Naive thymus-derived CD8-positive, alpha-beta T cell (primary cell): ENCODE data around the gene ADGRV1. TPM values are rescaled to one million over a fixed set of nuclear protein-coding genes. Genes with fewer than 3 reads are reported as not detected.
"Not testable (repeated sequence)": the region's sequence is repeated elsewhere in the genome, so short reads cannot be mapped to it uniquely, and the experiment has no call there.

ENCODE experiments used
- ATAC-seq, 2 donors: fragments of 150-1000 bp; cut with Tn5 transposase in 1 of 2; sonication (Bioruptor Pico), chemical (Tn5 transposase) in 1 of 2; 1 replicate in 1 of 2; 2 replicates in 1 of 2; pipeline ENCODE4 v1.10.0; 2021; ENCODE audit warnings: mild to moderate bottlenecking in 2 of 2, moderate library complexity in 2 of 2
- POLR2A ChIA-PET: fragments of 350-600 bp; sonication (Branson Sonifier 250); formaldehyde crosslinking; loops from one replicate; lab custom pipeline; 2021; ENCODE audit warnings: antibody characterized with exemption; lab: Charles Lee
- DNase-seq, 10 donors: peaks; one replicate each; pipeline versions ENCODE4 v3.0.0 to v3.0.0-alpha.2; 2020 to 2022
- H3K27ac Mint-ChIP-seq, 10 donors: one replicate each; pipeline ENCODE4 v1.8.0; 2020 to 2022; ENCODE audit warnings: mild to moderate bottlenecking in 10 of 10, mixed read lengths in 10 of 10, moderate library complexity in 4 of 10, inconsistent platforms in 1 of 10
- H3K27me3 Mint-ChIP-seq, 5 donors: one replicate each; pipeline ENCODE4 v1.8.0; 2021 to 2022; ENCODE audit warnings: mixed read lengths in 5 of 5
- H3K36me3 Mint-ChIP-seq, 3 donors: one replicate each; pipeline ENCODE4 v1.8.0; 2020 to 2022; ENCODE audit warnings: mixed read lengths in 3 of 3, mild to moderate bottlenecking in 2 of 3, inconsistent platforms in 1 of 3
- H3K4me1 Mint-ChIP-seq, 4 donors: one replicate each; pipeline ENCODE4 v1.8.0; 2021 to 2022; ENCODE audit warnings: mixed read lengths in 4 of 4
- H3K4me3 Mint-ChIP-seq, 10 donors: one replicate each; pipeline ENCODE4 v1.8.0; 2020 to 2022; ENCODE audit warnings: mild to moderate bottlenecking in 10 of 10, mixed read lengths in 10 of 10, moderate library complexity in 6 of 10, inconsistent platforms in 1 of 10
- H3K9me3 Mint-ChIP-seq, 9 donors: one replicate each; pipeline ENCODE4 v1.8.0; 2020 to 2022; ENCODE audit warnings: mixed read lengths in 9 of 9, mild to moderate bottlenecking in 3 of 9, inconsistent platforms in 1 of 9, moderate library complexity in 1 of 9
- polyA plus RNA-seq, 3 donors: library from polyadenylated mRNA; unstranded; fragments of 300-500 nt; fragmentation: Illumina TruSeq; gene quantifications; one replicate each; pipeline ENCODE4 v1.2.3, GENCODE V29; 2021
- total RNA-seq, 8 experiments: library from RNA in 2 of 8; stranded (reverse) in 2 of 8; gene quantifications; one replicate each; pipeline ENCODE4 v1.2.3 and lab custom pipeline; 2021 to 2026

ADGRV1 gene
- total and polyA plus RNA-seq, 5 experiments from 2014 or later: 0.08 to 0.37 (median 0.13) TPM; not detected in 2

DNA sequence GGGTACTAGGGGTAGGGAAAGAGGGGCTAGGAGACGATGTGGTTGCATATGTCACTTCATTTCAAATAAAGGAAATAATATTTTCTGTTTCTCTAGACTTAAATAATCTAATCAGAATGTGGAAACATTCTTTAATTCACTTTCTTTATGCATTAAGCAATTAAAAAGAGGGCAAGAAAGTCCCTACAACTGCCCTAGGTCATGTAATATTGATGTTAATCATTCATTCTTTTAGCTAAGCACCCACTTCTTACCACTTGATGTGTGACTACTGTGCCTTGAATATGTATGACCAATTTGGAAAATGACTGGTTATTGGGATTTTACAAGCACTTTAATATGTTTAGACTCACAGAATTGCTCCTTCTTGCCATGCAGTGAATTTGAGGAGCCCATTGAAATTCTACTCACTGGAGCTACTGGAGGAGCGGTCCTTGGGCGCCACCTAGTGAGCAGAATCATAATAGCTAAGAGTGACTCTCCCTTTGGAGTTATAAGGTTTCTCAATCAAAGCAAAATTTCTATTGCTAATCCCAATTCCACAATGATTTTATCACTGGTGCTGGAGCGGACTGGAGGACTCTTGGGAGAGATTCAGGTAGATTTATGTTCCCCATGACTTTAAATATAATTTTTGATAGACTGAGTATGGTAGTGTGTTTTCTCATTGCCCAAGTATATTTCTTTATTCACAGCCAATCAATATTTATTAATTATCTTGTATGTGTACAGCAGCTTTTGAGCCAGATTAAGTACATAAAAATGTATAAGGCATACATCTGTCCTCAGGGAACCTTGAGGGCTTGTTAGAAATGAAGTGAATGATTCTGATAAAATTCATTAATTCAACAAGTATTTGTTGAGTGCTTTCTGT is 225.1 kb downstream of the ADGRV1 start:
- Mint-ChIP-seq H3K27ac (no peak overlapping the region), H3K9me3 (no peaks in the 10 kb centered on the region), H3K27me3 (peaks cover 7 to 17% (median 9%) of the 10 kb centered on the region in 5 donors), H3K4me3 (no peak overlapping the region), H3K36me3 (no peaks in the 10 kb centered on the region), H3K4me1 (no peaks in the 10 kb centered on the region)
- POLR2A ChIA-PET: interaction anchor here (0.6 kb wide), 1 partner anchor 179 kb away, joined by 4 read pairs; no protein-coding TSS in a partner anchor
- ATAC-seq: peak; percentile 69 to 70
- peak; percentile 17 to 75 (median 62) for DNase-seq

DNA sequence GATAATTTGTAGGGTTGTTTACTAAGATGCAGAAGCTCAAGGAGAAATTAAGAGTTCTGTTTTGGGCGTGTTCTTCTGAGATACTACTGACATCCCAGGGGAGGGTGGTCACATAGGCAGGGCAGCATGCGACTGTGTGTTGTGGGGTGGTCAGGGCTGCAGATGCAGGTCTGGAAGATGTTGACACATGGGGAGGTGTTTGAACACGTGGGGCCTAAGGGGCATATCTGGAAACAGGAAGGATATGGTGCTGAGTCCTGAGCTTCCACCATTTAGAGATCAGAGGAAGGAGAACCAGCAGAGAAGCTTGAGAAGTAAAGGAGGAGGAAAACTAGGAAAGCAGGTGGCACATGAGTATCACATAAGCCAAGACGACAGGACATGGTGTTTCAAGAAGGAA is 228.2 kb downstream of the ADGRV1 start:
- Mint-ChIP-seq H3K9me3 (no peaks in the 10 kb centered on the region), H3K27me3 (peaks cover 8 to 26% (median 9%) of the 10 kb centered on the region in 5 donors), H3K4me1 (no peaks in the 10 kb centered on the region), H3K27ac (peak overlapping the region in 1 of 10 donors; percentile 62), H3K4me3 (no peak overlapping the region), H3K36me3 (no peaks in the 10 kb centered on the region)
- no peak for ATAC-seq
- POLR2A ChIA-PET: no interaction called here
- DNase-seq: no peak

DNA sequence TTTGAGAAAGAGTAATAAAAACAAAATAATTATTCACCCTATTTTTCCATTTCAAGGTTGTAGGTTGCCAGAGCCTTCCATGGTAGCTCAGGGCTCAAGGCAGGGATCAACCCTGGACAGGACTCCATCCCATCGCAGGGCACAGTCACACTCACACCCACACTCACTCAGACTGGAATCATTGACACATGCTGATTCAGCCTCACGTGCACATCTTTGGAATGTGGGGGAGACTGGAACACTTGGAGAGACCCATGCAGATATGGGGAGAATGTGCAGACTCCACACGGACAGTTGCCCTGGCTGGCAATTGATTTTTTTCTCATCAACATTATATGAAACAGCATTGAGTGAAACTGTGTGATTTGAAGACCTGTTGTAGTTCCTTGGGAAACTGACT is 234.1 kb downstream of the ADGRV1 start:
- Mint-ChIP-seq H3K4me1 (no peaks in the 10 kb centered on the region), H3K9me3 (peaks cover 3 to 25% (median 18%) of the 10 kb centered on the region in 9 donors)

GRCh38 chr5:90793183-90793582 is 234.6 kb downstream of the ADGRV1 start:
- DNase-seq: no peak
- H3K27me3 Mint-ChIP-seq: peaks cover 2 to 31% (median 9%) of the 10 kb centered on the region in 5 donors
- no peak overlapping the region for H3K4me3 Mint-ChIP-seq

More for the DNA sequence above, 234.1 kb downstream of the ADGRV1 start:
- Mint-ChIP-seq H3K36me3 (peaks cover 2 to 22% (median 2%) of the 10 kb centered on the region in 3 donors), H3K27ac (no peak overlapping the region), H3K4me3 (no peak overlapping the region), H3K27me3 (peaks cover 2 to 27% (median 9%) of the 10 kb centered on the region in 5 donors)
- no peak for ATAC-seq
- DNase-seq: no peak
- POLR2A ChIA-PET: no interaction called here

GRCh38 chr5:90796919-90797318 is 238.3 kb downstream of the ADGRV1 start:
- ATAC-seq, DNase-seq, H3K4me3 Mint-ChIP-seq, H3K4me1 Mint-ChIP-seq, H3K27ac Mint-ChIP-seq, POLR2A ChIA-PET: not testable (repeated sequence)
- Mint-ChIP-seq H3K36me3 (peaks cover 2 to 29% (median 6%) of the 10 kb centered on the region in 3 donors), H3K27me3 (peaks cover 0 to 38% (median 8%) of the 10 kb centered on the region in 5 donors), H3K9me3 (peaks cover 4 to 46% (median 28%) of the 10 kb centered on the region in 9 donors)

More at GRCh38 chr5:90793183-90793582, 234.6 kb downstream of the ADGRV1 start:
- H3K4me1 Mint-ChIP-seq: no peaks in the 10 kb centered on the region
- H3K27ac Mint-ChIP-seq: no peak overlapping the region
- H3K36me3 Mint-ChIP-seq: peaks cover 2 to 23% (median 5%) of the 10 kb centered on the region in 3 donors
- ATAC-seq: no peak
- POLR2A ChIA-PET: no interaction called here
- H3K9me3 Mint-ChIP-seq: peaks cover 3 to 29% (median 21%) of the 10 kb centered on the region in 9 donors

DNA sequence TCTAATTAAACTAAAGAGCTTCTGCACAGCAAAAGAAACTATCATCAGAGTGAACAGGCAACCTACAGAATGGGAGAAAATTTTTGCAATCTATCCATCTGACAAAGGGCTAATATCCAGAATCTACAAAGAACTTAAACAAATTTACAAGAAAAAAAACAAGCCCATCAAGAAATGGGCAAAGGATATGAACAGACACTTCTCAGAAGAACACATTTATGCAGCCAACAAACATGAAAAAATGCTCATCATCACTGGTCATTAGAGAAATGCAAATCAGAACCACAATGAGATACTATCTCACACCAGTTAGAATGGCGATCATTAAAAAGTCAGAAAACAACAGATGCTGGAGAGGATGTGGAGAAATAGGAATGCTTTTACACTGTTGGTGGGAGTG is 241.5 kb downstream of the ADGRV1 start:
- Mint-ChIP-seq H3K9me3 (peaks cover 4 to 46% (median 28%) of the 10 kb centered on the region in 9 donors), H3K27me3 (peaks cover 0 to 29% (median 0%) of the 10 kb centered on the region in 5 donors), H3K36me3 (peaks cover 2 to 29% (median 6%) of the 10 kb centered on the region in 3 donors)
- H3K4me3 Mint-ChIP-seq, ATAC-seq, H3K27ac Mint-ChIP-seq, POLR2A ChIA-PET, DNase-seq, H3K4me1 Mint-ChIP-seq: not testable (repeated sequence)

DNA sequence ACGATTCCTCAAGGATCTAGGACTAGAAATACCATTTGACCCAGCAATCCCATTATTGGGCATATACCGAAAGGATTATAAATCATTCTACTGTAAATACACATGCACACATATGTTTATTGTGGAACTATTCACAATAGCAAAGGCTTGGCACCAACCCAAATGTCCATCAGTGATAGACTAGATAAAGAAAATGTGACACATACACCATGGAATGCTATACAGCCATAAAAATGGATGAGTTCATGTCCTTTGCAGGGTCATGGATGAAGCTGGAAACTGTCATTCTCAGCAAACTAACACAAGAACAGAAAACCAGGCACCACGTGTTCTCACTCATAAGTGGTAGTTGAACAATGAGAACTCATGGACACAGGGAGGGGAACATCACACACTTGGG is 241.9 kb downstream of the ADGRV1 start:
- ATAC-seq, H3K27ac Mint-ChIP-seq, H3K4me1 Mint-ChIP-seq, POLR2A ChIA-PET, H3K4me3 Mint-ChIP-seq, DNase-seq: not testable (repeated sequence)
- Mint-ChIP-seq H3K27me3 (peaks cover 0 to 28% (median 0%) of the 10 kb centered on the region in 5 donors), H3K36me3 (peaks cover 2 to 29% (median 6%) of the 10 kb centered on the region in 3 donors), H3K9me3 (peaks cover 4 to 46% (median 26%) of the 10 kb centered on the region in 9 donors)

DNA sequence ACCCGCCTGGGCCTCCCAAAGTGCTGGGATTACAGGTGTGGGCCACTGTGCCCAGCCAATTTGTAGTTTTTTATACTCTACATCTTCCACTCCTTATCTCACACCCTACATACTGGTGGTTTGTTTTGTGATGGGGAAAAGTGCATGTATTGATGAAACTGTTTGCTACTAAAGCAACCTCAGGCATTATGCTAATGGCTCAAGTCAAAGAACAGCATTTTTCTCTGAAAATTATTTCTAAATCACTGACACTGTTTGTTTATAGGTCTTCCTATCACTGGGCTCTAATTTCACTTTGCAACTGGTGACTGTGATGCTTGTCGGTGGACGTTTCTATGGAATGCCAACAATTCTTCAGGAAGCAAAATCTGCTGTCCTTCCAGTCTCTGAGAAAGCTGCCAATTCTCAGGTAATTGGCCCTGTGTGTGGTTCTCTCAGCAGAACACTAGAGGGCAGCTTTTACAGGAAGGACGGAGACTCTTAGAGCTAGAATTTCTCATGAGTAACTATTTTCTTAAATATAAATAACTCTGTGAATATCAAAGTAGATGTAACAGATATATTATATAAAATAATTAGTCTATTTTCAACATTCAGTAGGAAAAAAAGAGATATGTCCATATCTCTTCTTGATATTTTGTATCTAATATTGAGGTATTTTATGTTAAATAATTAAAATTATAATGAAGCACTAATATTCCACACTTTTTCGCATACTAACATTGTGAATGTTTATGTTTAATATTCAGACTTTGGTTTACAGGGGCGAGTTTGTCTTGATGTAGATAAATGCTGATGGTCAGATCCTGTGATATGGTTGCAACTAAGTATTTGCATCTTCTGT is 244.1 kb downstream of the ADGRV1 start:
- Mint-ChIP-seq H3K4me3 (no peak overlapping the region), H3K27ac (no peak overlapping the region), H3K4me1 (no peaks in the 10 kb centered on the region), H3K36me3 (peaks cover 0 to 7% (median 4%) of the 10 kb centered on the region in 3 donors), H3K27me3 (peaks cover 0 to 18% (median 2%) of the 10 kb centered on the region in 5 donors), H3K9me3 (peaks cover 0 to 26% (median 9%) of the 10 kb centered on the region in 9 donors)
- DNase-seq: peak in 3 of 10 donors; percentile 11 to 12 (median 12)
- POLR2A ChIA-PET: no interaction called here
- ATAC-seq: peak in 1 of 2 donors; percentile 48

- peaks cover 0 to 6% (median 0%) of the 10 kb centered on the region in 3 donors for H3K36me3 Mint-ChIP-seq
- no peak for ATAC-seq
- no peaks in the 10 kb centered on the region for H3K4me1 Mint-ChIP-seq
- no peak for DNase-seq
- no peak overlapping the region for H3K4me3 Mint-ChIP-seq
- H3K9me3 Mint-ChIP-seq: peaks cover 0 to 19% (median 6%) of the 10 kb centered on the region in 9 donors
- peaks cover 0 to 12% (median 2%) of the 10 kb centered on the region in 5 donors for H3K27me3 Mint-ChIP-seq
- POLR2A ChIA-PET: no interaction called here
- no peak overlapping the region for H3K27ac Mint-ChIP-seq
Measured at GRCh38 chr5:90803381-90803780, 244.8 kb downstream of the ADGRV1 start.

DNA sequence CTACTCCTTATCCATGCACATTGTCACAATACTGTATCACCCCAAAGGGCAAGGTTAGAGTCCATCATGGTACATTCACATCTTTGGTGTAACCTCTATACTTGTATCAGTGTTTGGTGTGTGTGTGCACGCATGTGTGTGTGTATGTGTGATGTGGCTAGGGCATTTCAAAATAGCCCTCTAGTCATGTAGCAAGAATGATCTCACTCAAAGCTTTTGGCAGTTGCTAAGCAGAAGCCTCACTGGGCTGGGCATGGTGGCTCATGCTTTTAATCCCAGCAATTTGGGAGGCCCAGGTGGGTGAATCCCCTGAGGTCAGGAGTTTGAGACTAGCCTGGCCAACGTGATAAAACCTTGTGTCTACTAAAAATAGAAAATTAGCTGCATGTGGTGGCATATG is 245.3 kb downstream of the ADGRV1 start:
- H3K27me3 Mint-ChIP-seq: peaks cover 0 to 10% (median 2%) of the 10 kb centered on the region in 5 donors
- peaks cover 0 to 14% (median 6%) of the 10 kb centered on the region in 9 donors for H3K9me3 Mint-ChIP-seq
- no peak for ATAC-seq
- no peaks in the 10 kb centered on the region for H3K4me1 Mint-ChIP-seq
- H3K36me3 Mint-ChIP-seq: peaks cover 0 to 4% (median 0%) of the 10 kb centered on the region in 3 donors
- no peak overlapping the region for H3K27ac Mint-ChIP-seq
- DNase-seq: no peak
- no peak overlapping the region for H3K4me3 Mint-ChIP-seq
- POLR2A ChIA-PET: no interaction called here

- H3K36me3 Mint-ChIP-seq: no peaks in the 10 kb centered on the region
- no peak for ATAC-seq
- H3K4me3 Mint-ChIP-seq: no peak overlapping the region
- DNase-seq: no peak
- H3K9me3 Mint-ChIP-seq: no peaks in the 10 kb centered on the region
- POLR2A ChIA-PET: no interaction called here
- H3K4me1 Mint-ChIP-seq: no peaks in the 10 kb centered on the region
- no peak overlapping the region for H3K27ac Mint-ChIP-seq
- peaks cover 0 to 5% (median 3%) of the 10 kb centered on the region in 5 donors for H3K27me3 Mint-ChIP-seq
Measured at GRCh38 chr5:90807496-90807895, 248.9 kb downstream of the ADGRV1 start.

DNA sequence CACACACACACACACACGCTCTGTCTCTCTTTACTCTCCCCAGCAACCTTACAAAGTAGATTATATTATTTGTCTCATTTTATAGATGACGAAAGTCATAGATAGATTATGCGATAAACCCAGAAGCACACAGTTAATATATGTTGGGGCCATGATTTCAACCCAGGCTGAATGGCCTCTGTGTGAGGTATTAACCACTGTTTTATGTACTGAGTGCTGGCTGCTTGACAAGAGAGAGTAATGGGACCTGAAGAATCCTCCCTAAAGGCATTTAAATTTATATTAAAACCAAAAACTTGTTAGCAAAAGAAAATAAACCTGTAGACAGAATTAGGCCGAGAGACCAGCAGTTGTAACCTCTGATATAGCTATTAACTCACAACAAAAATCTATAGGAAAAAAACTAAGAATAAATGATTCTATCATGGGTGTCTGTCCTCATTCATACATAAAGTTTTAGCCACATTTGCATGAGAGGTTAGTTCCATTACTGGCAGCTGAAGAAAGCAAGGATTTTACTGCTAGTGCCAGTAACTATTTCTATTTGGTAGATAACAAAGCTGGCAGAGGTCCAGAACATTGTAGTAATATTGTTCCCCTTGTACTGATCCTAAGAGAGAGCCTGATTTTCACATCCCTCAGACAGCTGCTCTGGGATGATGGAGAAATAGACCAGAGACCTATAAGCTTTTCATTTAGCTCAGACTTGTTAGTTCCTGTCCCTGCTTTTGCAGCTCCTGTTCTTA is 250.9 kb downstream of the ADGRV1 start:
- Mint-ChIP-seq H3K27me3 (peaks cover 0 to 5% (median 3%) of the 10 kb centered on the region in 5 donors), H3K27ac (no peak overlapping the region), H3K36me3 (no peaks in the 10 kb centered on the region), H3K4me3 (no peak overlapping the region), H3K9me3 (no peaks in the 10 kb centered on the region), H3K4me1 (no peaks in the 10 kb centered on the region)
- ATAC-seq (no peak), DNase-seq (no peak)
- POLR2A ChIA-PET: no interaction called here
